NOMO-1 treated with dmso at 0.1 percent for 144 hours (cell line): ENCODE data around the gene TRRAP.

Experiments
- DNase-seq: peaks from one replicate; lab custom pipeline; 2025; ENCODE audit not compliant: unreplicated experiment; lab: John Stamatoyannopoulos, UW

TRRAP gene

GRCh38 chr7:98945852-98946251 is 67.5 kb downstream of the TRRAP start:
- DNase-seq = no peak

- DNase-seq = no peak
Observed at GRCh38 chr7:98946389-98946788, 68.1 kb downstream of the TRRAP start.

GRCh38 chr7:98949336-98950044 is 71.2 kb downstream of the TRRAP start:
- DNase-seq = no peak

- DNase-seq = no peak
Observed at GRCh38 chr7:98955992-98956391, 77.7 kb downstream of the TRRAP start.

- no peak for DNase-seq
Observed at GRCh38 chr7:98956469-98956868, 78.1 kb downstream of the TRRAP start.

GRCh38 chr7:98956937-98957336 is 78.6 kb downstream of the TRRAP start:
- no peak for DNase-seq

- no peak for DNase-seq
Observed at GRCh38 chr7:98957766-98958165, 79.4 kb downstream of the TRRAP start.

GRCh38 chr7:98958968-98959367 is 80.6 kb downstream of the TRRAP start:
- no peak for DNase-seq

- no peak for DNase-seq
Observed at GRCh38 chr7:98963305-98963704, 85.0 kb downstream of the TRRAP start.

- no peak for DNase-seq
Observed at GRCh38 chr7:98964596-98964995, 86.3 kb downstream of the TRRAP start.

GRCh38 chr7:98968621-98969020 is 90.3 kb downstream of the TRRAP start:
- DNase-seq = no peak

GRCh38 chr7:98969386-98969785 is 91.1 kb downstream of the TRRAP start:
- DNase-seq = no peak

GRCh38 chr7:98970016-98970615 is 91.8 kb downstream of the TRRAP start:
- DNase-seq = no peak

- no peak for DNase-seq
Observed at GRCh38 chr7:98970805-98971204, 92.5 kb downstream of the TRRAP start.

- DNase-seq = no peak
Observed at GRCh38 chr7:98974205-98974604, 95.9 kb downstream of the TRRAP start.

- no peak for DNase-seq
Observed at GRCh38 chr7:98974906-98975816, 96.8 kb downstream of the TRRAP start.

- no peak for DNase-seq
Observed at GRCh38 chr7:98976396-98977185, 98.3 kb downstream of the TRRAP start.

- no peak for DNase-seq
Observed at GRCh38 chr7:98978672-98979071, 100.3 kb downstream of the TRRAP start.

GRCh38 chr7:98981701-98982100 is 103.4 kb downstream of the TRRAP start:
- no peak for DNase-seq

- no peak for DNase-seq
Observed at GRCh38 chr7:98982686-98983085, 104.4 kb downstream of the TRRAP start.

- DNase-seq = no peak
Observed at GRCh38 chr7:98984126-98984525, 105.8 kb downstream of the TRRAP start.
